Fibroblast of skin of scalp (primary cell): ENCODE results near the gene UNCX.

Source experiments
- DNase-seq: peaks from one replicate; pipeline ENCODE4 v3.0.0-alpha.2; 2013

Gene UNCX

DNA sequence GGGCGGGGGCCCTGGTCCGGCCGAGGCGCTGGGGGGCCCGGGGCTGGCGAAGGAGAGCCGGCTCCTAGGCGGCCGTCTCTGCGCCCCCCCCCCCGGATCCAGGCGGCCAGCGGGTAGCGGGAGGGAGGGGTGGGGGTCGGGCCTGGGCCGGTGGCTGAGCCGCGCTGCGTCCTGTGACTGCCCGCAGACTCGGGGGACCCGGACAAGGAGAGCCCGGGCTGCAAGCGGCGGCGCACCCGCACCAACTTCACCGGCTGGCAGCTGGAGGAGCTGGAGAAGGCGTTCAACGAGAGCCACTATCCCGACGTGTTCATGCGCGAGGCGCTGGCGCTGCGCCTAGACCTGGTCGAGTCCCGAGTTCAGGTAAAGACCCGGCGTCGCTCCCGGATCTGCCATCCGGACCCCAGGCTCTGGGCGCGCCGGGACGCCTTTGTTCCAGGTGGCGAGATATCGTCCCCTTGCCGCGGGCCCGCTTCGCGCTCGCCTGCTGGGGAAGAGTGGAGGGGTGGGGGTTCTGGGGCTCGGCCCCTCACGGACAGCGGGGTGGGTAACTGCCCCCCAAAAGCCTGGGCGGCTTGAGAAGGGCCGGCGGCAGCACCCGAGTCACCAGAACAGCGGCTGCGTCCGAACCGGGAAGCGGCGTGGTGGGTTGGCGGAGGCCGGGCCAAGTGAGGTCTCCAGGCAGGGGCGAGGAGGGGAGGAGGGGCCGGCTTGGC lies 819 bp downstream of the UNCX start:
- DNase-seq = no peak

DNA sequence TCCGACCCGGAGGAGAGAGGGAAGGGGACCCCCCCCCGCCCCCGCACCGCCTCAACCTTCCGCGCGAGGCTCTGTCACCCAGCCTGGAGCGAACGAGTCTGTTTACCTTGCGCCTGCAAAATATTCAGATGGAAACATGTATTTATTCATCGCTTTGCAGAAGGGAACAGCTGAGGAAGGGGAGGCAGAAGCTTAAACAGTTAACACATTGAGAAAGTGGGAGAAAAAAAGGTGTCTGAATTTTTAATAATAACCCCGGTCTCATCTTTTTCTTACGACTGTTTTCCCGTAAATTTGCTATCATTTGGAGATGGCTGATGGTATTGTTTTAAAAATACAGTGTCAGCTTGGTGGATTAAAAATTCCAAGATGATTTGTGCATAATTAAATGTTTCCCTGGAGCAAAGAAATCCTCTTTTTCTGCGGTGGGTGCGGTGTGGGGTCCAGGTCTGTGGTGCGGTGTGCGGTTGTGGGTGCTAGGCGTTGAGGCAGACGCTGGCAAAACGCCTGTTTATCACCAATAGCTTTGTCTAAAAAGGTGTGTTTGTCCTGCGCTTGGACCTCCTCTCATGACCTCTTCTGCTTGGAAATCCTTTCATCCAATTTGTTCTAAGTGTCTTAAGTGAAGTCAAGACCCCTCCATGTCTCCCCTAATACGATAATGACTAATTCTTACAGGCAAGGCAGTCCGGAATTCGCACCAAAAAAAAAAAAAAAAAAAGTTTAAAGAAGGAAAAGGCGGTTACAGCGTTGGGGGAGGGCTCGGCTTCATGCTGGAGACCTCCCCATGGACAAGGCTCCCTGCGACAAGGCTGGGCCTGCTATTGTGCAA lies 1.6 kb downstream of the UNCX start:
- DNase-seq = no peak

DNA sequence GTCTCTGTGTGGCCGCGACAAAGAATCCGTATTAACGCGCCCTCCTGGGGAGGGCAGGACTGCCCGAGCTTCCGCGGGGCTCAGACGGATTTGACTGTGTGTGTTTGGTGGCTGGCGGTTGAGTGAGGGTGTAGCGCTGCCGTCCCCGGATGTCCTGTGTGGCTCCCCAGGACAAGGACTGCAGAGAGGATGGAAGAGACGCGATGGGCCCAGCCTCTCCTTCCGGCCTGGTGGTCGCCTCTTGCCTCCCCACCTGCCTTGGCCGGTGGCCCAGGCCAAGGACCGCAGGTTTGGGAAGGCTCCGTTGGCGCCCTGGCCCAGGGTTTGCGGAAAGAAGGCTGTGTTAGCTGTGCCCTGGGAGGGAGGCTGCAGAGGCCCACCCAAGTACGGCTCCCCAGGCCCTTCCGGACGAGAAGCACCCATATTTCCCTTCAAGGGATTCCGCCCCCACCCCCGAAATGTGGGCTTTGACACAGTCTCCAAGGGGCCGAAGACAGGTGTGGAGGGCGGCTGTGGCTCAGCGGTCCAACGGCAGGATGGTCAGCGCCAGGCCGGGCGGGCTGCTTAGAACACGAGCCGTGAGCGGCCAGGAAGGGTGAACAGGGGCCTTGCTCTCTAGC lies 2.3 kb downstream of the UNCX start:
- DNase-seq = no peak

GRCh38 chr7:1235501-1236131 lies 2.9 kb downstream of the UNCX start:
- no peak for DNase-seq

DNA sequence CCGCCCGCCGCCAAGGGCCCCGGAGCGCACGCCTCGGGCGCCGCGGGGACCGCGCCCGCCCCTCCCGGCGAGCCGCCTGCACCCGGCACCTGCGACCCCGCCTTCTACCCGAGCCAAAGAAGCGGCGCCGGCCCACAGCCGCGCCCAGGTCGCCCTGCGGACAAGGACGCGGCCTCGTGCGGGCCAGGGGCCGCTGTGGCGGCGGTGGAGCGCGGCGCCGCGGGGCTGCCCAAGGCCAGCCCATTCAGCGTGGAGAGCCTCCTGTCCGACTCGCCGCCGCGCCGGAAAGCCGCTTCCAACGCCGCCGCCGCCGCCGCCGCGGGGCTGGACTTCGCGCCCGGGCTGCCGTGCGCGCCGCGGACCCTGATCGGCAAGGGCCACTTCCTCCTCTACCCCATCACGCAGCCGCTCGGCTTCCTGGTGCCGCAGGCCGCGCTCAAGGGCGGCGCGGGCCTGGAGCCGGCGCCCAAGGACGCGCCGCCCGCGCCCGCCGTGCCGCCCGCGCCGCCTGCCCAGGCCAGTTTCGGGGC lies 3.5 kb downstream of the UNCX start:
- no peak for DNase-seq

DNA sequence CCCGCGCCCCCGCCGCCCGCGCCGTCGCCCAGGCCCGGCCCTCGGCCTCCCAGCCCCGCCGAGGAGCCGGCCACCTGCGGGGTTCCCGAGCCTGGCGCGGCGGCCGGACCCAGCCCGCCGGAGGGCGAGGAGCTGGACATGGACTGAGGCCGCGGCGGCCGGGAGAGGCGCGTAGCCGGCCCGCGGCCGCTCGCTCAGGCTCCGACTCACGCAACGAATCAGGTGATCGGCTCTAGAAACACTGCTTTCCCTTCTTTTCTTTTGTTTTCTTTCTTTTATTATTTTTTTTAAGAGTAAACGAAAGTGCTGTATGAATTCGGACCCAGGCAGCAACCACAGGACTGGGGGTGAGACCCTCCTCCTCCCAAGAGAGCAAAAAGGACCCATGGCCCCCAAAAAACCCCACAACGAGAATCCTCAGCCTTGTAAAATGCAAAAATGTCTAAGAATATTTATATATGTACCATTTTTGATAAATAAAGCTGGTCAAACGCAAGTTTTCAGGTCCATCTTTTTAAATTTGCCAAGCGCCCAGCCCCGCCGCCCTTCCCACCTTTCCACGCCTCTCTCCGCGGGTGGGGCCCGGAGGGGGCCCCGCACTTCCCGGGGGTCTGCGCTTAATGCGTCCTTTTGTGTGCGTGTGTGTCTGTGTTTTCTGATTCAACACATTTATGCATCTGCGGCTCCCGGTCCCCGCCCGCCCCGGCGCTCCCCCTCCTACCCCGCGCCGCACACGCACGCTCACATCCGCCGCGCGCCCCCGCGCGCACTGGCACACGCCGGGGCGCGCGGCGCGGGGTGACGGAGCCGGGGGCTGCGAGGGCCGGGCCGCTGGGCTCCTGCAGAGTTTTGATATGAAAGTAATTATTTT lies 4.4 kb downstream of the UNCX start:
- no peak for DNase-seq

DNA sequence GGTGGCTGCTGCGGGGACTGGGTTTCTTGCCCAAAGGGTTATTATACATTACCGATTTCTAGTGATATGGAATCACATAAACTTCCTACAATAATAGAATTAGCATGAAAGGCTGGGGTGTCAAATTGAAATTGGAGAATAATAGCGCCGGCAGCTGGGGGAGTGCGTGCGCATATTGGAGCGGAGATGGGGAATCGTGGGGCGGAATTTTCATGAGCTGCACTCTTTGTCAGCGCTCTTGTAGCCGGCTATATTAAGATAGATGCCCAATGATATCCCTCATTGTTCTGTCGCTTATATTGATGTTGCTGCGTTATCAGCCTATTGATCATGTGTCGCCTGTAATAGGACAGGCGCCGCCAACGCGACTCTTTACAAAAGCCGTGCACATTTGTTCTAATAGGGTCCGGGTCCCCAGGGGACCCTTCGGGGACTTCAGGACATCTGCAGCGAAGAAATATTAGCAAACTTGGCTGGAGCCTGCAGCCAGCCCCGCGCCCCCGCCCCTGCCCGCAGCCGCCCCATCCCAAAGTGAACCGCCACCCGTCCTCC lies 5.1 kb downstream of the UNCX start:
- DNase-seq = no peak

DNA sequence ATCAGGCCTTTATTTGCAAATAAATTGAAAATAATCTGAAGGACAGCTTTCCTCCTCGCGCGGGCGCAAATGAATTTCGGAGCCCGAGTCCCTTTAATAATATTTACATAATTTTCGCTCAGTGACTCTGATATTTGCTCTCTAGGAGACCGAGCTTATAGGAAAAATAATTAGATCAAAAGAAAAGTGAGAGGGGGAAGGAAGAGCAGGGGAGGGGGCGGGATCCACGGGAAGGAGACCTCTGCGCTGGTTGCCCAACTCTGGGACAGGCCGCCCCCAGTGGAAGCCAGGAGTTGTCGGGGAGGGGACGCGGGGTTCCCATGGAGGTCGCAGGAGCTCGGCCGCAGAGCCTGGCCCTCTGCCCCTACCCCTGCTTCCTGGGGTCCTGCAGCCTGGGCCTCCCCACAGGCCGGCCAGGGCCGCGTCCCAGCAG lies 5.8 kb downstream of the UNCX start:
- DNase-seq = no peak

DNA sequence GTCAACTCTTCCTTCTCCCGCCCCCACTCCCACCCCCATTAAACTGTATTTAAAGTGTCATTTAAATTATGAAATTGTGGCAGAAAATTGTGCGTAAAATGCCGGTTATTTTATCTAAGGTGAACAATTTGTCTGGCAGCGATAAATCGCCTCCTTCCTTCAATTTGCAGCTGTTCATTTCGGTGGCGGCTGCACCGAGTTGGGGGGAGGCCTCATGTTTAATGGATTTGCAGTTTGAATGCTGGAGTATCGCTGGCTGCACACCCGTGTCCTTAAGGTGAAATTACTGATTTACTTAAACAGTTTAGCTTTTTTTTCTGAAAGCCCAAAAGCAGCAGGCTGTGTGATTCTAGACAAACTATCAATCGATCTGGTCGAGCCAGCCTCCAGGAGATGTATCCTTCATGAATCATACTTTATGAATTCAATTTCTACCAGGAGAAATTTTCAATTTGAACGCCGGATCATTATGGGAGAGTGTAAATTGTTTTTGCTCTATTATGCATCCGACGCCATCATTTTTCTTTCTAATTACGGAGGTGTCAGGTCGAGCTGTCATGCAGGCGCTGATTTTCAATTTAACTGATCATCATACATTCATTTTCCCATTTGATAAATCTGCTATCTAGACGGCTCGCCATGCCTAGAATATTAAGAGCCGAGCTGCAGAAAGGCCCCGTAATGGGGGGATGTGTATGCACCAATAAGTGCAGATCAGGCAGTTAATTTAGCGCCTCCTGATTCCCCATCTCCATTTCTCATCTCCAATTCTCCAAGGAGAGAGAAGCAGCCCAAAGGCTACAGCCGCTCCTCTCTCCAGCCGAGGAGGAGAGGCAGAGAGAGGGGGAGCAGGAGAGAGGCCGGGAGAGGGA lies 6.5 kb downstream of the UNCX start:
- DNase-seq = no peak

GRCh38 chr7:1239803-1240516 lies 7.3 kb downstream of the UNCX start:
- no peak for DNase-seq

GRCh38 chr7:1240517-1241257 lies 8.0 kb downstream of the UNCX start:
- DNase-seq = no peak

- DNase-seq = no peak
Measured at GRCh38 chr7:1241258-1241602, 8.6 kb downstream of the UNCX start.

- no peak for DNase-seq
Measured at GRCh38 chr7:1241603-1242255, 9.1 kb downstream of the UNCX start.

DNA sequence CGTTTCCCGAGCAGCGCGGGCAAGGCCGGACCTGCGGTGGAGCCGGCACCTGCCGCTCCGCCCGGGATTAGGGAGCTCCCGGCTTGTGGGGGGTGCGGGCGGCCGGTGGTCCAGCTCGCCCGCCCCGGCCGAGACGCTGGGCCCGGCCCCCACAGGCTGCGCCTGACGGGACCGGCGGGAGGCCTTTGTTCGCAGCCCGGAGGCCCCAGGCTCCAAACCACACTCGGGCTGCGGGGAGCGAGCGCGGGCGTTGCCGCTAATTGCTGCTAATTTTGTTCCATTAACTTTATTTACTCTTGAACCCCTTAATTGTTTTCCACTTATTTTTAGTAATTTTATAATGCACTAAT lies 9.6 kb downstream of the UNCX start:
- DNase-seq = no peak

DNA sequence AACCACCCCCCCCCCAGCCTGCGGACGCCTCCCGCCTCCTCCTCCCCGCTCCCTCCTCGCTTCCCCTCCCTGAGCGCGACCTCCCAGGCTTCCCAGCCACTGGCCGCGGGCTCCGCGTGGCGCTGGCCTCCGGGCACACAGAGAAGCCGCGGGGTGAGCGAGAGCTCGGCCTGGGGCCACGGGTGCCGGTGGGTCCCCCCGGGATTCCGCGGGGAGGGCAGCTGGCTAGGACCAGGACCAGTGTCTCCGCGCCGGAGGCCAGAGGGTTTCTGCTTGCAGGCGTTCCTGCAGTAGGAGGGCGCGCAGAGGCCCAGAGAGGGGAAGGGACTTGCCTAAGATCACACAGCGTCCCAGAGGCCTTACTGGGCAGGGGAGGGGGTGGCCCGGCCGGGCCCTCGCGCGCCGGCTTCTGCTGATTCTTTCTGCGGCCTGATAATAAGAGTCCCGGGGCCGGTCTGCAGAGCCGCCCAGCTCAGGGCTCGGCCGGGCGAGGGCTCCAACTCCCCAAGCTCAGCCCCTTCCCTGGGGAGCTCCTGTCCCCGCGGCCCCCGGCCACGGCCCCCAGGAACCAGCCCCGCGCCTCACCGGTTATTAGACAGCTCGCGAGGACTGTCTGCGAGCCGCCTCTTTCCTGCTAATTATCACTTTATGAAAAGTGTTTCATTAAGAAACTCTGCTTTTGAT lies 10.1 kb downstream of the UNCX start:
- no peak for DNase-seq

GRCh38 chr7:1243290-1243963 lies 10.8 kb downstream of the UNCX start:
- no peak for DNase-seq

DNA sequence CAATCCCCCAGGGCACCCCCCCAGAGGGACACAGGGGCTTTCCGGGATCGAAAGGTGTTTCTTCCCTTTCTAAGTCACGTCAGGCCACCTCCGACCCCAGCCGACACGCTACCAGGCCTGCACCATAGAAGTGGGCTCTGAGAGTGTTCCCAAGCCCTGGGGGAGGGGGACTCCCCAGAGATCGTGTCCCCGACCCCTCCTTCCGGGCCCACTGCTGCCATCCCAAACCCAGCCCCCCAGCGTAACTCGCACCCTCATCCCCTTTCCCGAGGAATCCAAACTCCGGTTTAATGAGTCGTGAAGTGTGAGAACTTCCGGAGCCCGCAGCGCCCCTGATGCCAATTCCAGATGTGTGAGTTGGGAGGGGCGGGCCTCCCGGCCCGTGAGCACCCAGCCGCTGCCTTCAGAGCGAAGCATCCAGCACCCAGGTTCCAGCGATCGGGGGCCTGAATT lies 11.3 kb downstream of the UNCX start:
- DNase-seq = no peak
